Central memory CD8-positive, alpha-beta T cell (primary cell): ENCODE results near the gene RIPK3.
"Not testable (repeated sequence)": the region's sequence is repeated elsewhere in the genome, so short reads cannot be mapped to it uniquely, and the experiment has no call there.

ENCODE experiments used
- ATAC-seq: fragments of 150-1000 bp; cut with Tn5 transposase; replicated peaks from 2 replicates; pipeline ENCODE4 v1.10.0; 2022; ENCODE audit warnings: mild to moderate bottlenecking, moderate FRiP score, moderate number of reproducible peaks; ENCODE audit not compliant: poor library complexity, severe bottlenecking; ENCODE audit errors: extremely low read depth
- DNase-seq, 2 donors: peaks; one replicate each; pipeline ENCODE4 v3.0.0; 2021; ENCODE audit warnings: low spot score in 2 of 2
- H3K27ac Mint-ChIP-seq: one replicate; pipeline ENCODE4 v1.8.0; 2022; ENCODE audit warnings: low read depth, mild to moderate bottlenecking, moderate library complexity, mixed read lengths
- H3K27me3 Mint-ChIP-seq: one replicate; pipeline ENCODE4 v1.8.0; 2022; ENCODE audit warnings: mixed read lengths
- H3K36me3 Mint-ChIP-seq: one replicate; pipeline ENCODE4 v1.8.0; 2022; ENCODE audit warnings: mild to moderate bottlenecking, moderate library complexity, mixed read lengths; ENCODE audit not compliant: insufficient read depth
- H3K4me1 Mint-ChIP-seq: one replicate; pipeline ENCODE4 v1.8.0; 2022; ENCODE audit warnings: mixed read lengths
- H3K4me3 Mint-ChIP-seq: one replicate; pipeline ENCODE4 v1.8.0; 2022; ENCODE audit warnings: mild to moderate bottlenecking, moderate library complexity, mixed read lengths
- H3K9me3 Mint-ChIP-seq: one replicate; pipeline ENCODE4 v1.8.0; 2022; ENCODE audit warnings: mixed read lengths

The RIPK3 gene

DNA sequence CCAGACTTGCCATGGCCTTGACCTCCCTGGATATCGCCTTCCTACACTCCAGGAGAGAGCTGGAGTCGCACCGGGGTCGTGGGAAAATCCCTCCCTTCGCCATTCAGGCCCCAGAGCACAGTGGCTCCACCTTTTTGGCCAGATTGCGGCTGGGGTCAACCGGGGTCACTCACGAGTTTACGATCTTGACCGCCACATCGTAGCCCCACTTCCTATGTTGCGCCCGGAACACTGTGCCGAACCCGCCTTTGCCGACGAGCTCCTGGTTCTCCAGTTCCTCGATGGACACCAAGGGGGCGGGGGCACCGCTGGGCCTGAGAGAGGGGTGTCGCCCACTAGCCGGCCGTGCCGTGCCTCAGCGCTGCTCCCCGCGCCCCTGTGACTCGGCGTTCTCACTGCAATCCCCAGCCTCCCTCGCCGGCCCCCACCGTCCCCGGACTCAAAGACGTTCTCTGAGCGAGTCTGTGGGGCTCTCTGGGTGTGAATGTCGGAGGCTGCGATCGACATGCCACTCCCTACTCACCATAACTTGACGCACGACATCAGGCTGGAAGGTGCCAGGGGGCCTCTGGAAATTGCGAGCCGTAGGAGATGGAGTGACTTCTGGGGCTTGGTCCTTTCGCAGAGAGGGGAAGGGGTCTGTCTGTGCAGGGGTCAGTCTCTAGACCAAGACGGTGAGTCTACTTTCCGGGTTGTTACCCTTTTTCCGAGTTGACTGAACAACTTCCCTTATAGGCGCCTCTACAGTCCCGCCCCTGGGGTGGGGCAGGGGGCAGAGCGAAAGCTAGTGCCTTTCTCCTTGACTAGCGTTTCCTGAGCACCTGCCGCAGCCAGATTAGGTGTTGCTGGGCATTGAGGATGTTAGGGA lies at the start of gene RIPK3:
Gene RIPK3 (minus strand): TSS at position 708 of the 868 bp plus-strand sequence. CDS start 165 bp downstream, at position 543.
- Mint-ChIP-seq H3K36me3 (peaks cover 6% of the 10 kb centered on the region), H3K4me3 (peak within 1 kb of the TSS; percentile 90), H3K27me3 (peaks cover 33% of the 10 kb centered on the region), H3K4me1 (peaks cover 36% of the 10 kb centered on the region), H3K27ac (peak within 1 kb of the TSS; percentile 88), H3K9me3 (no peaks in the 10 kb centered on the region)
- ATAC-seq = peak; percentile 89
- DNase-seq = peak in 1 of 2 donors; percentile 47

GRCh38 chr14:24389226-24389848 lies 49.5 kb upstream of the RIPK3 start:
- Mint-ChIP-seq H3K4me1 (no peaks in the 10 kb centered on the region), H3K27me3 (peaks cover 44% of the 10 kb centered on the region), H3K36me3 (no peaks in the 10 kb centered on the region), H3K27ac (no peak overlapping the region), H3K4me3 (no peak overlapping the region), H3K9me3 (no peaks in the 10 kb centered on the region)
- no peak for ATAC-seq
- DNase-seq = no peak

GRCh38 chr14:24388474-24389179 lies 48.8 kb upstream of the RIPK3 start:
- Mint-ChIP-seq H3K4me3 (no peak overlapping the region), H3K36me3 (no peaks in the 10 kb centered on the region), H3K27ac (no peak overlapping the region), H3K9me3 (no peaks in the 10 kb centered on the region), H3K27me3 (peaks cover 44% of the 10 kb centered on the region), H3K4me1 (no peaks in the 10 kb centered on the region)
- ATAC-seq (no peak), DNase-seq (no peak)

DNA sequence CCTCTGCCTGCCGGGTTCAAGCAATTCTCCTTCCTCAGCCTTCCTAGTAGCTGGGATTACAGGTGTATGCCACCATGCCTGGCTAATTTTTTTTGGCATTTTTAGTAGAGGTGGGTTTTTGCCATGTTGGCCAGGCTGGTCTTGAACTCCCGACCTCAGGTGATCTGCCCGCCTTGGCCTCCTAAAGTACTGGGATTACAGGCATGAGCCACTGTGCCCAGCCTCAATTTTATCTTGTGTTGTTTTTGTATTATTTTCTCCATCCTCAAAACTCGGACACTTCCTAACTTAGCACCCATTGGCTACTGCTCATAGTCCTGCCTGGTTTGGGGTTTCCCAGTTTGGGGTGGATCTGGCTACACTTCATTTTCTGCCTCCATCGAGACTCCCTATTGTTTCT lies 47.8 kb upstream of the RIPK3 start:
- H3K4me3 Mint-ChIP-seq, DNase-seq, H3K36me3 Mint-ChIP-seq, H3K4me1 Mint-ChIP-seq, H3K27ac Mint-ChIP-seq, ATAC-seq, H3K9me3 Mint-ChIP-seq: not testable (repeated sequence)
- peaks cover 41% of the 10 kb centered on the region for H3K27me3 Mint-ChIP-seq

DNA sequence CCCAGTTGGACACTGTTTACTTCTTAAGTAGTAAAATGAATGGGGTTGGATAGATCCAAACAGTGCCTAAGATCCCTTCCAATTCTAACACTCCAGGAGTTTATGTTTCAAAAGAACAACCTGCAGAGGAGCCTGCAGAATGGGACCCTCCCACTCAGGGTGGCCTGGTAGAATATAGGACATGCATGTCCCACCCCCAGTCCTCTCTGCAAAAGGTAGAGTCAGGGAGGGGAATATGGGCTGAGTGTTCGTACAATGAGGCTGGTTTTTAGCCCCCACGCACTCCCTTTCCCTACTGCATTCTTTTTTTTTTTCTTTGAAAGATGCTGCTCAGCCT lies 47.2 kb upstream of the RIPK3 start:
- no peak for DNase-seq
- Mint-ChIP-seq H3K27ac (no peak overlapping the region), H3K4me3 (no peak overlapping the region), H3K4me1 (no peaks in the 10 kb centered on the region), H3K36me3 (no peaks in the 10 kb centered on the region), H3K9me3 (no peaks in the 10 kb centered on the region), H3K27me3 (peaks cover 35% of the 10 kb centered on the region)
- ATAC-seq = no peak

DNA sequence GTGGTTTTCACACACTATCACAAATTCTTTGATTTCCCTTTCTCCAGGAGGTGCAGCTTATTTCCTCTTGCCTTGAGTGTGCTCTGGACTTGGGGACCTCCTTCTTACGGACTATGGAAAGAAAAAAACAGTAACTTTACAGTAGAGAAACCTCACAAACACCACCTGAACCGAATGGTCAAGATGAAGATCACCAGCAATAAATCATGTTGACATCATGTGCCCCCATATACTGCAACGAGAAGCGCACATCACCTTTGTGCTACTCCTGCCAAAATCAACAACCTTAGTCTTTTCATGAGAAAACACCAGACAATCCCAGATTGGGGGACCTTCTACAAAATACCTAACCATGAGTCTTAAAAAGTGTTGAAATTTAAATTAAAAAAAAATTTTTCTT lies 45.7 kb upstream of the RIPK3 start:
- Mint-ChIP-seq H3K27ac (no peak overlapping the region), H3K4me1 (no peaks in the 10 kb centered on the region), H3K9me3 (no peaks in the 10 kb centered on the region), H3K36me3 (no peaks in the 10 kb centered on the region), H3K4me3 (no peak overlapping the region), H3K27me3 (peaks cover 20% of the 10 kb centered on the region)
- DNase-seq = no peak
- ATAC-seq = no peak

GRCh38 chr14:24384169-24384568 lies 44.4 kb upstream of the RIPK3 start:
- no peak for ATAC-seq
- Mint-ChIP-seq H3K9me3 (no peaks in the 10 kb centered on the region), H3K4me1 (no peaks in the 10 kb centered on the region), H3K4me3 (no peak overlapping the region), H3K27ac (no peak overlapping the region), H3K27me3 (peaks cover 7% of the 10 kb centered on the region), H3K36me3 (no peaks in the 10 kb centered on the region)
- no peak for DNase-seq

DNA sequence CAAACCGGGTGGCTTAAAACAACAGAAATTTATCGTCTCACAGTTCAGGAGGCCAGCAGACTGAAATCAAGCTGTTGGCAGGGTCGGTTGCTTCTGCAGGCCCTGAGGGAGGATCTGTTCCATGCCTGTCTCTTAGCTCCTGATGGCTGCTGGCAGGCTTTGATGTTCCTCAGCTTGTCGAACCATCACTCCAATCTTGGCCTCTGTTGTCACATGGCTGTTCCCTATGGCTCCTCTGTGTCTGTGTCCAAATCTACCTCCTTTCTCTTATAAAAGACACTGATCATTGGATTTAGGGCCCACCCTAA lies 42.2 kb upstream of the RIPK3 start:
- no peak overlapping the region for H3K27ac Mint-ChIP-seq
- H3K27me3 Mint-ChIP-seq = peaks cover 3% of the 10 kb centered on the region
- H3K36me3 Mint-ChIP-seq = no peaks in the 10 kb centered on the region
- H3K9me3 Mint-ChIP-seq = no peaks in the 10 kb centered on the region
- ATAC-seq (no peak), DNase-seq (no peak)
- no peaks in the 10 kb centered on the region for H3K4me1 Mint-ChIP-seq
- no peak overlapping the region for H3K4me3 Mint-ChIP-seq

GRCh38 chr14:24381363-24382063 lies 41.7 kb upstream of the RIPK3 start:
- DNase-seq (no peak), ATAC-seq (no peak)
- Mint-ChIP-seq H3K4me3 (no peak overlapping the region), H3K36me3 (no peaks in the 10 kb centered on the region), H3K27me3 (peaks cover 8% of the 10 kb centered on the region), H3K9me3 (no peaks in the 10 kb centered on the region), H3K4me1 (no peaks in the 10 kb centered on the region), H3K27ac (no peak overlapping the region)

DNA sequence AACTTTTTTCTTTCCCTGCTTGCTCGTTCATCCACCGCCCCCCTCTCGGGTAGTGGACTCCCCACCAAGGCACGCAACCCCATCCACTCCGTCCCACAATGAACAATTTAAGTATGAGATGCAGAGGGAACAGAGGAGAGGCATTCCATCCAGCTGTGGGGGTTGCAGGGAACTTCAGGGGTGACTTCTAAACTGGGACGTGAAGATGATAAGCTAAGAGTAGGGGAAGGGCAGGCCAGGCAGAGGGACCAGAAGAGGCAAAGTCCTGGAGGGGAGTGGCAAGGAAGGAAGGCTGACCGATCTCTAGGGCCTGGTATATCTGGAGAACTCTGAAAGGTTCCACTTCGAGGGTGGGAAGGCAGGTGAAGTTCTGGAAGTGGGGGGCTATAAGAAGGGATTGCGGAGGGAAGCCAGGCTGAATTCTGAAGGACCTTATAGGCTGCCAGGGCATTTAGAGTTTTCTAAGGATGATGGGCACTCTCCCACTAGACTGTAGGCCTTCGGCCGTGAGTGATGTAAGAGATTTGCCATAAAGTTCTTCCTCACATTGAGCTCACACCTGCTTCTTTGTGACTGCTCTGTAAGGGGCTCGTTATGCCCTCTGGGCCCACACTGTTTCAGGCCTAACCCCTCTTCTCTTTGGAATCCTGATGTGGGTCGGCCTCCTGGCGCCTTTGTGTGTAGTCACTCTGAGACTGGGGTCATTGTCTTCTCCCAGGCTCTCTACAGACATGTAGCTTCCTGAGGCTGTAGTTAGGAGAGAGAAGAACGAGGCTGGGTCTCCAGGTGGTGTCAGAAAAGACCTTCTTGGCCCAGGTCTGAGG lies 40.3 kb upstream of the RIPK3 start:
- Mint-ChIP-seq H3K4me1 (no peaks in the 10 kb centered on the region), H3K36me3 (no peaks in the 10 kb centered on the region), H3K9me3 (no peaks in the 10 kb centered on the region), H3K27me3 (peaks cover 22% of the 10 kb centered on the region), H3K4me3 (no peak overlapping the region), H3K27ac (no peak overlapping the region)
- no peak for DNase-seq
- ATAC-seq = no peak

DNA sequence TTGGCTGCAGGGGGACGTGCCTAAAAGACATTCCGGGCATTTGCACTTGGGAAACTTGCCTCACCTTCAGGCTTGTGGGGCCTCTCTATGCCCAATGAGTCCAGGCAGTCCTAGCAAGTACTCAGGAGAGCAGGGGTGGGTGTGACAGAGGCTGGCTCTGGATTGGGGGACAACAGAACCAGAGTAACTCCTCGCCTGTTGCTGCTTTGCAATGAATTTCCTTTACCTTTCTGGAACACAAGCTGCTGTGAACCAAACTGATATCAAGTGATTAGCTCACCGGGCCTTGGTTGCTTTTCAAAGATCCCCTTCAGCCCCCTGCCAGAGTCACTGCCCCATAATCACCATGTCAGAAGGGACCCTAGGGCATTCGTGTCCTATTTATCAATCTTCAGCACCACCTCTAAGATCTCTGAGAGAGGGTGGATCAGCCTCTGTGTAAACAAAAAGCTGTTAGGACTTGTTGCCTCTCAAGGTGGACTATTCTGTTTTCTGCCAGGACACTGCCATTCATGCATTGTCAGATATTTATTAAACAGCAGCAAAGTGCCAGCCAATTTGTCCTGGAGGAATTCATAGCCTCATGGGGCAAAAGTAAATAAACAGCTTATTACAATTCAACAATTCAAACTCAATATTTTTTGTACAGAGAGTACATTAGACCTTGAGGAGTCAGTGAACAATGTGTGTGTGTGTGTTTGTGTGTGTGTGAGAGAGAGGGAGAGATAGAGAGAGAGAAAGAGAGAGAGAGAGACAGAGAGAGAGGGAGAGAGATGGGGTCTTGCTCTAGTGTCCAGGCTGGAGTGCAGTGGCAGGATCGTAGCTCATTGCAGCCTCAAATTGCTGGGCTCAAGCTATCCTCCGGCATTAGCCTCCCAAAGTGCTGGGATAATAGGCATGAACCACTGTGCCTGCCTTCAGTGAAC lies 39.5 kb upstream of the RIPK3 start:
- no peaks in the 10 kb centered on the region for H3K36me3 Mint-ChIP-seq
- H3K27ac Mint-ChIP-seq = no peak overlapping the region
- H3K27me3 Mint-ChIP-seq = peaks cover 30% of the 10 kb centered on the region
- H3K9me3 Mint-ChIP-seq = no peaks in the 10 kb centered on the region
- ATAC-seq (no peak), DNase-seq (no peak)
- H3K4me1 Mint-ChIP-seq = no peaks in the 10 kb centered on the region
- no peak overlapping the region for H3K4me3 Mint-ChIP-seq
